GM12878 (cell line): ENCODE data around the gene SCN8A.

Source experiments
- GABPA ChIP-seq: IDR thresholded peaks from 2 replicates; pipeline ENCODE4 v1.6.1; 2014; ENCODE audit warnings: antibody characterized with exemption, low read depth, mild to moderate bottlenecking, inconsistent platforms
- SRF ChIP-seq, 2 experiments: IDR thresholded peaks; 2 replicates each; pipeline ENCODE4 v1.6.1; 2011; ENCODE audit warnings: low read depth in 2 of 2, low read length in 2 of 2, mild to moderate bottlenecking in 1 of 2, moderate library complexity in 1 of 2

- TF ChIP-seq GABPA (no peak), SRF (IDR thresholded peaks at IDR 0.05; ENCODE audit: low read depth in 2 of 2, low read length in 2 of 2) (no peak)
Measured at GRCh38 chr12:51822261-51822616, 231.2 kb downstream of the SCN8A start.
